Left colon (tissue), 2 donors: ENCODE results near the gene PFKFB4. TPM values are rescaled to one million over a fixed set of nuclear protein-coding genes. Genes with fewer than 3 reads are reported as not detected.
"Not testable (repeated sequence)": the region's sequence is repeated elsewhere in the genome, so short reads cannot be mapped to it uniquely, and the experiment has no call there.

ENCODE experiments used
- ATAC-seq: fragments of 200-7000 bp; cut with Tn5 transposase; one replicate; pipeline ENCODE4 v1.9.1; 2020; ENCODE audit warnings: mild to moderate bottlenecking, moderate library complexity
- DNase-seq, 2 donors: peaks; one replicate each; pipeline ENCODE4 v3.0.0-alpha.2; 2020
- intact Hi-C, 2 donors: fragments of 100-400 bp; cut with DNase I in 1 of 2; cut with micrococcal nuclease in 1 of 2; formaldehyde crosslinking; loops; one replicate each; pipeline versions ENCODE4 v1.11.2 to v1.14.0; 2022; cut with DNase I, micrococcal nuclease
- total RNA-seq, 2 donors: library from RNA; stranded (reverse); fragmentation: NEBNext Ultra II Directional; extraction: Animal tissue kit (Norgen Biotek cat#: 25700); gene quantifications; one replicate each; pipeline ENCODE4 v1.2.1, GENCODE V29; 2021
- donor health status: DM: no; HTN: no; CAD: no.
- donor health status: DM: yes; HTN: yes; CAD: no.

PFKFB4 gene
- total RNA-seq, 2 donors from 2014 or later: 6.0 to 10.0 TPM

DNA sequence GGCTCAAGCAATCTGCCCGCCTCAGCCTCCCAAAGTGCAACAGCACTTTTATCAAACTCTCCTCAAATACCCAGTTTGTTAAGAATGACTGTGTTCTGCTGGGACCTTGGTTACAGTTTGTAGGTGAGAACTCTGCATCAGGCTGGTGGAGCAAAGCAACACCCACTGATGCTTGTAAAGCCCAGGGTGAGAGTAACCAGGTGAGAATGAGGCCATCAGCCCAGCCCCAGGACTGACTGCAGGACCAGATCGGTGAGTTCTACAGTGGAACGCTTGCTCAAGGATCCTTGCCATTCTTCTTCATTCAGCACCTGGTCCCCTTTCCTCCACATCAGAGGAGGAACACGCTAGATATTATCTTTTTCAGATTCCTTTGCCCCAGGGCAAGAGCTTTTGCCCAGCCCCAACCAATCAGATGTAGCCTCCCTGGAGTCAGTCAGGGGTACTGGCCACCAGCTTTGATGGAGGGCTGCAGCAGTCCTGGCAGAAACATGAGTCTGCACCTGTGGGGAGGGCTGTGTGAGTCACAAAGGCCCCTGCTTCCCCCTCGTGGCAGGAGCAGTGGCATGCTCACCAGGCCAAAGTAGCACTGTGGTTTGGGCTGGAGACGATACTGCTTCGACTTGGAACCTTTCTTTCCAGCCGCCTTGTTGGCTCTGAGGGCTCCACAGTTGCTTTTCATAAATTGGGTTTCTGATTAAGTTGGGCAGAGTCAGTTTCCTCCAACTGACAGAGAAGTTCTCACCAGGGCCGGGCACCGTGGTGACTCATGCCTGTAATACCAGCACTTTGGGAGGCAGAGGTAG lies 49.1 kb downstream of the PFKFB4 start:
- peak; percentile 72 for ATAC-seq
- DNase-seq: peak; percentile 51 to 67
- intact Hi-C loops: no loop called here

- no peak for DNase-seq
- intact Hi-C loops: no loop called here
- no peak for ATAC-seq
Measured at GRCh38 chr3:48505968-48506504, 50.6 kb downstream of the PFKFB4 start.

GRCh38 chr3:48505146-48505545 lies 51.5 kb downstream of the PFKFB4 start:
- intact Hi-C loops: no loop called here
- ATAC-seq: no peak

DNA sequence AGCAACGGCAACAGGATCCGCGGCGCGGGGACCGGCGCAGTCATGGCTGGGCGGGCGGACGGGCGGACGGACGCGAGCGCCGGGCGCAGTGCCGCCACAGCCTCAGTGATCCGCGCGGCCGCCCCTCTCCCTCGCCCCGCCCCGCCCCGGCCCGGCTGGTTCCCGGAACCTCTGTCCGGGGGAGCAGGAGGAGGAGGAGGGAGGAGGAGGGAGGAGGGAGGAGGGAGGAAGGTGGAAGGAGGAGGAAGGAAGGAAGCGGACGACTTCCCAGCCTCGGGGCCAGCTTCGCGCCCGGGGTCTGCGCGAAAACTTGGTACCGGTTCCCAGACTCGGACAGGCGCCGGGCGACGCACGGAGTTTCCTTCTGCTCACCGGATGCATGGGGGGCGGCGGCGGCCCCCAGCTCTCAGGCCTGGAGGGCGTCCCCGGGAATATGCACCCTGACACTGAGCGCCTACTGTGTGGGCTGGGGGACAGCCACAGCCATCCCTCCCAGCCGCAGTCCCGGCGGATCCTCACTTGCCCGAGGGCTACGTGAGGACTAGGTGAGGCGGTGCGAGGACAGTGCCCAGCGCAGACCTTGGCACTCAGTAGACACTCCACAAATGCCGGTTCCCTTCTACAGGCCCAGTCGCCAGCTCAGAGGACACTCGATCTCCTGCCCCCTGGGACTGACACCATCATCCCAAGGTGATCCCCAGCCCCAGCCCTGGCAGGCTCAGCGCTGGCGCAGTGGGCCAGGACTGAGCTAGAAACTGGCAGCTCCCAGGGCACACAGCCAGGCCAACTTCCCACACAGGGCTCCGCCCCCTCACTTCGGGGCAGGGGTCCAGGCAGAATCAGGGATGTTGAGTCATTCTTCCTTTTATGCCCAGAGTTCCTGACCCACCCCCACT lies 52.3 kb downstream of the PFKFB4 start, which contains the start of gene SHISA5:
Gene SHISA5 (minus strand): TSS at position 124 of the 896 bp plus-strand sequence. CDS start 80 bp downstream, at position 44.
- intact Hi-C loops: no loop called here
- peak; percentile 77 to 84 for DNase-seq
- peak; percentile 84 for ATAC-seq

More at GRCh38 chr3:48505146-48505545, 51.5 kb downstream of the PFKFB4 start:
- DNase-seq: no peak

DNA sequence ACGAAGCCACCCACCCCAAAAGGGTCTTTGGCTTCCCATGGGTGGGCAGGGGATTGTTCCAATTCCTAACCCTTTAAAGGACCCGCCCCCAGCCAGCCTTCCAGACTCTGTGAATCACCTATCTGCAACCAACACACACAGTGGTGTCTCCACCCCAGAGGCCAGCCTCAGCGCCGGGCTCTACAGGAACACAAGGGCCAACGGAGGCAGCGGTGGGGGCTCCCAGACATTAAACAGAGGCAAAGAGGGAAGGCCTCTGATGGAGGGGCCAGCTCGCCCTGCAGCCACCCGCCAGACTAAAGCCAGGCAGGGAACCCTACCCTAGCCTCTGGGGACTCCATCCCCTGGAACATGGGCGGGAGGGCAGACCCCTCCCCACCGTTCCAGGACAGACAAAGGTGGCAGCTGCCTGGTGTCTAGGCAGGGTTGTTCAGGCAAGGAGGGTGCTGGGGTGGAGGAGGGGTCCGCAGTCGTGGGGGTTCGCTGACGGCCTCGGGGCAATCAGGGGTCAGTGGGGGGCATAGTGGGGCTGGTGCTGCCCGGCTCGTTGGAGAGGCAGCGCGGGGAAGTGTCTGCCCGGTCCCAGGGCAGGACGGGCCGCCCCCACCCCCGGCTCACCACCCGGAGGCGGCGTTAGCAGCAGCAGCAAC lies 53.1 kb downstream of the PFKFB4 start:
- ATAC-seq: no peak
- DNase-seq: peak in 1 of 2 donors; percentile 37
- intact Hi-C loops: no loop called here

DNA sequence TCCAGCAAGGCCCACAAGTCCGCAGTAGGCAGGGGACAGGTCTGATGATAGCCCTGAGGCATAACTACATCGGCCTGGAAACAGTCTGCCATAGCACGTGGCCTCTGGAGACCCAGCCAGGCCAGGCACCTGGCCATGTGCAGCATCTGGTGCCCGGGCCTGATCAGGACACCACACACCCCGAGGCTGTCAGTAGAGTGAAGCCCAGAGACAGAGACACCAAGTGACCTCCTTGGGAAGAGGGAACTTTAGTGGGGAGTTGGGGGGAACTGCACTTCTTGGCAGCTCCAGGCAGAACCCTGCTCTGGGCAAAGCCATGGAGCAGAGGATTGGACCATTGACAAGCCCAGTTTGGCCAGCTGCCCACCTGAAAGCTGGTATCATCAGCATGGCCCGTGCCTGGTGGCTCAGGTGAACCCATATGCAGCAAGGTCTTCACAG lies 53.9 kb downstream of the PFKFB4 start:
- no peak for DNase-seq
- intact Hi-C loops: no loop called here
- no peak for ATAC-seq

DNA sequence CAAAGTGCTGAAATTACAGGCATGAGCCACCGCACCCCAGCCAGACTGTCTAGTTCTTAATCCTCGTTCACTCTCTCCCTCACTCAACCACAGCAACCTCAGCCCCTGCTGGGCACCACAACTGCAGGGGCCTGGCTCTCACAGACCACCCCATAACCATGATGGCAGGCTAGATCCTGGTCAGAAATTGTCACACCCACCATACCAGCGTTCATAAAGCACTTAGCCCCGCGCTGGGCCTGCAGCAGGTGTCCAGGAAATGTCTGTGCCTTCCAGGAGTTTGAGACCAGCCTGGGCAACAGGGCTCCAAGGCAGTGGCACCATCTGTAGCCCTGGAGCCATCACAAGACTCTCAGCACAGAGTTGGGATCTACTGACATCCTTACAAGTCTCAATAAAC lies 54.5 kb downstream of the PFKFB4 start:
- no peak for ATAC-seq
- DNase-seq: no peak
- intact Hi-C loops: no loop called here

DNA sequence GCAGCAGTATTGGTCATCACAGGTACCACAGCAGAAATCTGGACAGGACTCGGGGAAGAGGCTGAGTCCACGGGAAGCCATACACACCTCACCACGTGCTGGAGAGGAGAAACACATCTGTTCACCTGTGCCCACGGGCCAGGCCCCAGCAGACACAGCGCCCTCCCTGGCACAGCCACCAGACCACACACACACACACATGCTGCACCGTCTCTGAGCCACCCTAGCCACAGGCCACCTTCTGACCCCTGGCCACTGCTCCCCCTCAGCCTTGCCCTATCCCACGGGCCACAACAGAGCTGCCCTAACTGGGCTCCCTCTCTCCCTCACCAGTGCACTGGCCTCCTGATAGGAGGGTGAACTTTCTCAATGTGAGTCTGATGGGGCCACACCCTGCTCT lies 55.4 kb downstream of the PFKFB4 start:
- intact Hi-C loops: no loop called here
- ATAC-seq: no peak
- no peak for DNase-seq

DNA sequence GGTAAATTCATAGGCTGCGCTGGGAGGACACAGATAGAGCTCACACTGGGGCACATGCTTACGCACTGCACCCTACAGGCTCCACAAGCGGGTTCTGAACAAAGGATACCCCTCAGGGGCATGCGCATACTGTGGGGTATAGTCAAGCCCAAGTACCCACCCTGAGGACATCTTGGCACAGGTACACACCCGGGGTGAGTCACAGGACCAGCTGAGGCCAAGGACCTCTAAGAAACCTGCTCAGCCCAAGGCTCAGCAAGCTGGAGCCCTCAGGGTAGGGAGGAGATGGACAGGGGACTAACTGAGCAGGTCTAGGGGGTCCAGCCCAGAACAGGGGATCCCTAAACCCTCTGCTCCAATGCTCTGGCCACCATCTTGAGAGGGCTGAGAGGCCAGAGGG lies 55.9 kb downstream of the PFKFB4 start:
- no peak for DNase-seq
- no peak for ATAC-seq
- intact Hi-C loops: no loop called here

DNA sequence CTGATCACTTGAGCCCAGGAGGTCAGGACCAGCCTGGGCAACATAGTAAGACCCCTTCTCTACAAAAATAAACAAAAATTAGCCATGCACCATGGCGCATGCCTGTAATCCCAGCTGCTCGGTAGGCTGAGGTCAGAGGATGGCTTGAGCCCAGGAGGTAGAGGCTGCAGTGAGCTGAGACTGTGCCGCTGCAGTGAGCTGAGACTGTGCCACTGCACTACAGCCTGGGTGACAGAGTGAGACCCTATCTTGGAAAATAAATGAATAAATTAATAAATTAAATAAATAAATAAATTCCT lies 63.5 kb downstream of the PFKFB4 start:
- DNase-seq (no peak), ATAC-seq (no peak)
- intact Hi-C loops: no loop called here

GRCh38 chr3:48492461-48493202 lies 64.0 kb downstream of the PFKFB4 start:
- DNase-seq (no peak), ATAC-seq (no peak)
- intact Hi-C loops: no loop called here

GRCh38 chr3:48486952-48487351 lies 69.7 kb downstream of the PFKFB4 start:
- DNase-seq: no peak
- intact Hi-C loops: no loop called here
- no peak for ATAC-seq

DNA sequence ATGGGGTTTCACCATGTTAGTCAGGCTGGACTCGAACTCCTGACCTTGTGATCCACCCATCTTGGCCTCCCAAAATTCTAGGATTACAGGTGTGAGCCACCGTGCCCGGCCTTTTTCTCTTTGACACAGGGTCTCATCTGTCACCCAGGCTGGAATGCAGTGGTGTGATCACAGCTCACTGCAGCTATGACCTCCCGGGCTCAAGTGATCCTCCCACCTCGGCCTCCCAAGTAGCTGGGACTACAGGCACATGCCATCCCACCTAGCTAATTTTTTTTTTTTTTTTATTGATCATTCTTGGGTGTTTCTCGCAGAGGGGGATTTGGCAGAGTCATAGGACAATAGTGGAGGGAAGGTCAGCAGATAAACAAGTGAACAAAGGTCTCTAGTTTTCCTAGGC lies 73.8 kb downstream of the PFKFB4 start:
- ATAC-seq, DNase-seq, intact Hi-C loops: not testable (repeated sequence)

DNA sequence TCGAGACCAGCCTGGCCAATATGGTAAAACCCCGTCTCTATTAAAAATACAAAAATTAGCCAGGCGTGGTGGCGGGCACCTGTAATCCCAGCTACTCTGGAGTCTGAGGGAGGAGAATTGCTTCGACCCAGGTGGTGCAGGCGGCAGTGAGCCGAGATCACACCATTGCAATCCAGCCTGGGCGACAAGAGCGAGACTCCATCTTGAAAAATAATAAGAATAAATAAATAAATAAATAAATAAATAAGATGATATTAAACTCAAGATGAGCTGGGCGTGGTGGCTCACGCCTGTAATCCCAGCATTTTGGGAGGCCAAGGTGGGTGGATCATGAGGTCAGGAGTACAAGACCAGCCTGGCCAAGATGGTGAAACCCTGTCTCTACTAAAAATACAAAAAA lies 75.7 kb downstream of the PFKFB4 start:
- DNase-seq, ATAC-seq, intact Hi-C loops: not testable (repeated sequence)

DNA sequence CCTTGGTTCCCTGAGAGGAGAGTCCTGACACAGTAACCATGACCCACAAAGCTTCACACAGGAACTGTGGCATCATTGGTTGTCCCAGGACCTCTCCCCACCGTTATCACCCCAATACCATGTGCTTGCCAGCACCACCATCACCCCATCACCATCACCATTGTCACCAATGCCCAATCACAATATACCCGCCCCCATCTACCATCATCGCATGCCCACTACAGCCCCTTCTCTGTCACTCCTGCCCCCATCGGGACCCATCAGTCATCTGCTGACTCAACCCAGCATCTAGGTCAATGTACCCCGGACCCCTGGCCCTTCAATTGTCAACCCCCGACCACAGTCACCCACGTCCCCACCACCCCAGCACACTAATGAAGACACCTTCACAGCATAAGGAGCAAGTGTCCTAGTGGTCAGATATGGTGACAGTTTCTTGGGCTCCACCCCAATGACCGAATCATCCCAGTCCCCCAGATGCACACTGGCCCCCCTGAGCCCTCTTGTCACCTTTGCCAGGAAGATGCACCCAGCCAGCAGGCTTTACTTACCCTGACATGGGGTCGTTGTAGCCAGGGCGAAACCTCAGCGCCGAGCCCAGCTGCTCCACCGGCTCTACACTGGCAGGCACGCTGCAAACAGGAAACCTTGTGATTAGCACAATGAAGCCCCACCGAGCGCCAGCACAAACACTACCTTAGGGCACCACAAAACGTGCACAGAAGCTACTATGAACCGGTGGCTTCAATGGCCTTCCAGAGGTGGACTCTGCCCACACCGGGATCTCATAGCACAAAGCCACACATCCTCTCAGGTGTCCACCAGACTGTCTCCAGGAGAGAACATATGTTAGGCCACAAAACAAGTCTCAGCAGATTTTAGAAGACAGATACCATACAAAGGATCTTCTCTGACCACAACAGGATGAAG lies 77.7 kb downstream of the PFKFB4 start:
- ATAC-seq (peak; percentile 18), DNase-seq (peak in 1 of 2 donors; percentile 50)
- intact Hi-C loops: no loop called here

- no peak for ATAC-seq
- intact Hi-C loops: no loop called here
- no peak for DNase-seq
Measured at GRCh38 chr3:48477959-48478520, 78.6 kb downstream of the PFKFB4 start.

DNA sequence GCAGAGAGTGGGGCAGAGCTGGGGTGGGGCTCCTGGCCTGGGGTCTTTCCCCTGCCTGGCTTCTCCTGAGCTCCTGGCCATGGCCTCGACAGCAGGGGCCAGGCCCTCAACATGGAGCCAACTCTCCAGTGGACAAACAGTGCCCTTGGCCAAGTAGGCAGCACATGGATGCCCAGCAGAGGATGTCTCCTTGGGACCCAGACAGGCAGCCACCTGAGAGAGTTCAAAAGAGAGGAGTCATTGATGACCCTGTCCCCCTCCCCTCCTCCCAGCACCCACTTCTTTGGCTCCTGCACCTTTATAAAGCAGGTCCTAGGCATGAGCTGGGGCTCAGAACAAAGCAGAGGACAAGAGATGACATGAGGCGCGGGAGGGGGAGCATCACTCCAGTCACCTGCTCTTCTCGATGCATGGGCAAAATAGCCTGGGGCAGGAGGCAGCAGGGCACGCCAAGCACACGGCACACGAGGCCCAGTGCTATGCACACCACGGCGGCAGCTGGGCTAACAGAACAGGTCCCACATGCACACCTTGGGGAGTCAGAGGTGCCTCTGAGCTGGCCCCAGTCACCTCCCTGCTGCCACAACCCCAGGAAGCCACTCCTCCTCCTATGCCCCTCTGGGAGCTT lies 80.1 kb downstream of the PFKFB4 start:
- no peak for ATAC-seq
- intact Hi-C loops: no loop called here
- DNase-seq: no peak
